ENCODE measurements around the gene KIF27.

The KIF27 gene

GRCh38 chr9:83800236-83801033 is 120.8 kb downstream of the KIF27 start:
- no peak for DNase-seq

DNA sequence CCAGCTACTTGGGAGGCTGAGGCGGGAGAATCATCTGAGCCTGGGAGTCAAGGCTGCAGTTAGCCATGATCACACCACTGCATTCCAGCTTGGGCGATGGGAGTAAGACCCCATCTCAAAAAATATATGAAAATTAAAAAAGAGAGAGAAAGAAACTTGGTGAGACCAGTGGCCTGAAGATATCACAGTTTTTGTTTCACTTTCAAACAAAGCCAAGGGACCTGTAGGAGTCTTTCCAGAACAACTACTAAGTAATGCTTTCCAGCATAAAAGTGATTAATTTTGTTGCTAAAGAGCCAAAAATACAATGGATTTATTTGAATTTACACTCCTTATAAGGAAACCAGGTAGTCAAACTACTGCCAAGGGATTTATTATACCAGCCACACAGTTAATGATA is 127.2 kb downstream of the KIF27 start:
- no peak for DNase-seq

GRCh38 chr9:83792746-83793145 is 128.5 kb downstream of the KIF27 start:
- DNase-seq = no peak

Measured in stimulated activated CD4-positive, alpha-beta T cell treated with anti-CD3 and anti-CD28 coated beads, Interleukin-1b, Interleukin-23, amount 100 ng/mL, for 48 hours (primary cell).